Heart left ventricle (tissue), 16 donors: ENCODE data around the gene KIF4B. TPM values are rescaled to one million over a fixed set of nuclear protein-coding genes. Genes with fewer than 3 reads are reported as not detected.
A peak's percentile ranks its signal among the peaks of the same experiment; 100 is the strongest.
"Not testable (repeated sequence)": the region's sequence is repeated elsewhere in the genome, so short reads cannot be mapped to it uniquely, and the experiment has no call there.

ENCODE experiments used
- ATAC-seq, 4 donors: fragments of 200-7000 bp; cut with Tn5 transposase; one replicate each; pipeline ENCODE4 v1.9.1; 2020 to 2022; ENCODE audit warnings: moderate library complexity in 4 of 4, mild to moderate bottlenecking in 3 of 4, moderate number of reproducible peaks in 1 of 4
- DNase-seq, 5 donors: peaks; one replicate each; pipeline ENCODE4 v3.0.0-alpha.2; 2020
- H3K27ac ChIP-seq, 12 donors: fragments of 200-600 bp; sonication (generic) in 4 of 12; one replicate each; pipeline versions ENCODE4 v1.5.0 to v1.8.0; 2016 to 2022; ENCODE audit warnings: mild to moderate bottlenecking in 2 of 12
- H3K27me3 ChIP-seq, 9 donors: fragments of 200-600 bp; sonication (generic) in 2 of 9; one replicate each; pipeline versions ENCODE4 v1.5.1 to v1.8.0; 2016 to 2022; ENCODE audit warnings: mild to moderate bottlenecking in 3 of 9
- H3K36me3 ChIP-seq, 9 donors: fragments of 200-600 bp; sonication (generic) in 2 of 9; one replicate each; pipeline versions ENCODE4 v1.5.0 to v1.8.0; 2018 to 2022; ENCODE audit warnings: mild to moderate bottlenecking in 2 of 9
- H3K4me1 ChIP-seq, 12 donors: fragments of 200-600 bp; sonication (generic) in 4 of 12; one replicate each; pipeline versions ENCODE4 v1.5.0 to v1.8.0; 2016 to 2022; ENCODE audit warnings: mild to moderate bottlenecking in 3 of 12
- H3K4me3 ChIP-seq, 12 donors: fragments of 200-600 bp; sonication (generic) in 4 of 12; one replicate each; pipeline versions ENCODE4 v1.5.0 to v1.8.0; 2017 to 2022; ENCODE audit warnings: mild to moderate bottlenecking in 9 of 12, moderate library complexity in 4 of 12
- H3K9me3 ChIP-seq, 12 donors: fragments of 200-600 bp; sonication (generic) in 4 of 12; one replicate each; pipeline versions ENCODE4 v1.5.0 to v1.8.0; 2016 to 2022; ENCODE audit warnings: mild to moderate bottlenecking in 1 of 12
- CTCF ChIP-seq, 12 donors: fragments of 200-600 bp; sonication (generic) in 4 of 12; IDR thresholded peaks; one replicate each; pipeline versions ENCODE4 v1.5.0 to v1.8.0; 2018 to 2022; ENCODE audit warnings: antibody characterized with exemption in 12 of 12, mild to moderate bottlenecking in 5 of 12
- POLR2A ChIP-seq, 2 donors: fragments of 450-650 bp; IDR thresholded peaks; one replicate each; pipeline ENCODE4 v1.6.1; 2017; ENCODE audit warnings: antibody characterized with exemption in 2 of 2, mild to moderate bottlenecking in 2 of 2, moderate library complexity in 2 of 2
- WGBS, 4 donors: extraction: QIAGEN DNeasy Blood & Tissue Kit in 2 of 4; methylation state at CpG; one replicate each; pipeline versions ENCODE4 v1.1.5 to v1.1.7; 2013 to 2018; 5-methylcytosine and 5-hydroxymethylcytosine counted together
- intact Hi-C, 10 donors: fragments of 100-400 bp; cut with DNase I; formaldehyde crosslinking; loops; one replicate each; pipeline versions ENCODE4 v1.11.1 to v1.14.2; 2022
- polyA plus RNA-seq, 2 donors: library from polyadenylated mRNA; stranded (reverse); fragments of 200-250 nt; gene quantifications; one replicate each; pipeline ENCODE4 v1.2.3, GENCODE V29; 2013
- total RNA-seq, 9 donors: library from RNA; depleted of rRNA in 2 of 9; stranded (reverse); fragments of >200 nt in 2 of 9; fragmentation: NEBNext Ultra II Directional in 3 of 9; extraction: Animal tissue kit (Norgen Biotek cat#: 25700) in 3 of 9; gene quantifications; one replicate each; pipeline versions ENCODE4 v1.1.0 to v1.2.4, GENCODE V29; 2016 to 2023
- donor health status: ischemic (EF 13 %, LVEDD 7.1; RV severe dilation, severe dysfunction).
- donor health status: healthy with polysubstance abuse.
- donor health status: DM: no; HTN: yes; CAD: no.
- donor health status: DM: no; HTN: no; CAD: no.
- donor health status: ischemic (EF 25% LVEDD 6.9; RV normal size, moderate dysfunction).
- donor health status: ischemic (EF 25% LVEDD 5.7; RV mildly dilated, moderate dysfunction).
- donor health status: healthy.
- donor health status: DM: yes; HTN: yes; CAD: no.
- donor health status: ischemic (EF 35%, LVEDD 5.7; RV mildly dilated, moderate dysfunction).
- donor health status: nonischemic (EF 11% LVEDD 7.7; RV severe dilation, severe dysfunction).
- donor health status: DM: yes; HTN: yes; CAD: no.
- donor health status: PGD.
- donor health status: ischemic (EF 29% LVEDD 5.4; RV normal size, mild dysfunction).
- donor health status: nonischemic (EF 23%, LVEDD 6.1; RV moderate dilation, normal function).

Gene KIF4B
- total and polyA plus RNA-seq, 11 donors = 0.07 to 0.21 TPM; not detected in 9

- Histone ChIP-seq H3K9me3 (peaks cover 0 to 6% (median 0%) of the 10 kb centered on the region in 12 donors), H3K27ac (no peak overlapping the region), H3K27me3 (no peaks in the 10 kb centered on the region), H3K4me1 (no peaks in the 10 kb centered on the region), H3K36me3 (no peaks in the 10 kb centered on the region), H3K4me3 (no peak overlapping the region)
- intact Hi-C loops = no loop called here
- no peak for ATAC-seq
- DNase-seq = no peak
- no peak for TF ChIP-seq CTCF (IDR thresholded peaks at IDR 0.05)
- no peak for TF ChIP-seq POLR2A (IDR thresholded peaks at IDR 0.05)
- 87 to 90% (median 89%) methylated on average over 4 of the region's 4 CpGs for WGBS, 4 donors
These were observed 12.0 kb upstream of the KIF4B start for GRCh38 chr5:155001523-155001922.

- ATAC-seq, H3K9me3 ChIP-seq, intact Hi-C loops, H3K4me3 ChIP-seq, H3K27me3 ChIP-seq, H3K36me3 ChIP-seq, DNase-seq, H3K4me1 ChIP-seq, H3K27ac ChIP-seq: not testable (repeated sequence)
- 87 to 94% (median 92%) methylated on average over 4 of the region's 4 CpGs for WGBS, 4 donors
These were observed 10.8 kb upstream of the KIF4B start for GRCh38 chr5:155002722-155003121.

- DNase-seq = no peak
- Histone ChIP-seq H3K36me3 (no peaks in the 10 kb centered on the region), H3K4me1 (no peaks in the 10 kb centered on the region), H3K27ac (no peak overlapping the region), H3K27me3 (no peaks in the 10 kb centered on the region), H3K4me3 (no peak overlapping the region), H3K9me3 (no peaks in the 10 kb centered on the region)
- 83 to 91% (median 87%) methylated on average over 10 to 11 of the region's 11 CpGs for WGBS, 4 donors
- no peak for TF ChIP-seq POLR2A (IDR thresholded peaks at IDR 0.05)
- peak; percentile 25 to 57 (median 42) for TF ChIP-seq CTCF (IDR thresholded peaks at IDR 0.05)
- ATAC-seq = peak in 1 of 4 donors; percentile 31
- intact Hi-C loops = no loop called here
These were observed 9.3 kb upstream of the KIF4B start for GRCh38 chr5:155004138-155004744.

GRCh38 chr5:155006265-155006664 lies 7.3 kb upstream of the KIF4B start:
- intact Hi-C loops, H3K4me1 ChIP-seq, H3K9me3 ChIP-seq, DNase-seq, H3K36me3 ChIP-seq, H3K4me3 ChIP-seq, H3K27ac ChIP-seq, ATAC-seq, H3K27me3 ChIP-seq: not testable (repeated sequence)
- 84 to 100% (median 91%) methylated on average over 1 of the region's 1 CpG for WGBS, 4 donors

- ATAC-seq (no peak), DNase-seq (no peak)
- intact Hi-C loops = no loop called here
- Histone ChIP-seq H3K4me1 (peaks cover 0 to 4% (median 0%) of the 10 kb centered on the region in 12 donors), H3K27me3 (no peaks in the 10 kb centered on the region), H3K4me3 (no peak overlapping the region), H3K27ac (no peak overlapping the region), H3K36me3 (no peaks in the 10 kb centered on the region), H3K9me3 (no peaks in the 10 kb centered on the region)
- TF ChIP-seq POLR2A (IDR thresholded peaks at IDR 0.05) (no peak), CTCF (IDR thresholded peaks at IDR 0.05) (no peak)
- 80 to 89% (median 82%) methylated on average over 3 of the region's 3 CpGs for WGBS, 4 donors
These were observed 4.9 kb upstream of the KIF4B start for GRCh38 chr5:155008669-155009068.
